DOHH2 (cell line): ENCODE data around the gene METTL2B.
A peak's percentile ranks its signal among the peaks of the same experiment; 100 is the strongest.
"Not testable (repeated sequence)": the region's sequence is repeated elsewhere in the genome, so short reads cannot be mapped to it uniquely, and the experiment has no call there.

Experiments used
- H3F3A ChIP-seq: fragments of 200-600 bp; sonication (generic), shearing (Covaris generic); 2 replicates; pipeline ENCODE4 v1.6.0; 2016; ENCODE audit warnings: antibody characterized with exemption, mild to moderate bottlenecking; ENCODE audit not compliant: control insufficient read depth, insufficient read depth
- H3K27ac ChIP-seq: fragments of 200-600 bp; sonication (generic); 2 replicates; pipeline ENCODE4 v1.5.1; 2014; ENCODE audit warnings: low read depth, mild to moderate bottlenecking, low read length, moderate library complexity
- H3K27me3 ChIP-seq: fragments of 200-600 bp; sonication (generic); 2 replicates; pipeline ENCODE4 v1.6.1; 2014; ENCODE audit warnings: mild to moderate bottlenecking, low read length, mixed read lengths; ENCODE audit not compliant: control insufficient read depth
- H3K36me3 ChIP-seq: fragments of 200-600 bp; sonication (generic); 2 replicates; pipeline ENCODE4 v1.6.1; 2014; ENCODE audit warnings: mild to moderate bottlenecking, low read length, moderate library complexity, mixed read lengths; ENCODE audit not compliant: control insufficient read depth
- H3K4me1 ChIP-seq: fragments of 200-600 bp; sonication (generic); 2 replicates; pipeline ENCODE4 v1.6.1; 2014; ENCODE audit warnings: mild to moderate bottlenecking, low read length, mixed read lengths; ENCODE audit not compliant: control insufficient read depth
- H3K4me2 ChIP-seq: fragments of 200-600 bp; sonication (generic); 2 replicates; pipeline ENCODE4 v1.6.0; 2014; ENCODE audit warnings: mild to moderate bottlenecking, low read length, moderate library complexity
- H3K4me3 ChIP-seq: fragments of 200-600 bp; sonication (generic); 2 replicates; pipeline ENCODE4 v1.5.1; 2014; ENCODE audit warnings: mild to moderate bottlenecking, low read length, mixed read lengths
- H3K79me2 ChIP-seq: fragments of 200-600 bp; sonication (generic); 2 replicates; pipeline ENCODE4 v1.6.1; 2014; ENCODE audit warnings: mild to moderate bottlenecking, low read length, mixed read lengths; ENCODE audit not compliant: control insufficient read depth
- H3K9me2 ChIP-seq: fragments of 200-600 bp; sonication (generic); replicated peaks from 2 replicates; pipeline ENCODE4 v1.6.1; 2014; ENCODE audit warnings: mild to moderate bottlenecking, low read length, mixed read lengths; ENCODE audit not compliant: control insufficient read depth
- H3K9me3 ChIP-seq: fragments of 200-600 bp; sonication (generic); 2 replicates; pipeline ENCODE4 v1.6.1; 2014; ENCODE audit warnings: antibody characterized with exemption, low read length, mixed read lengths; ENCODE audit not compliant: control insufficient read depth, insufficient read depth
- H4K20me1 ChIP-seq: fragments of 200-600 bp; sonication (generic); 2 replicates; pipeline ENCODE4 v1.6.0; 2014; ENCODE audit warnings: low read depth, mild to moderate bottlenecking, antibody characterized with exemption, low read length, moderate library complexity; ENCODE audit not compliant: control insufficient read depth, insufficient read depth
- EZH2phosphoT487 ChIP-seq: fragments of 200-600 bp; sonication (generic); IDR thresholded peaks from 2 replicates; pipeline ENCODE4 v1.6.1; 2017; ENCODE audit warnings: borderline replicate concordance, mild to moderate bottlenecking, antibody characterized with exemption, low read length, moderate library complexity, mixed read lengths
- TF ChIP-seq, protein P1 (sequence below): fragments of 200-600 bp; sonication (generic); IDR thresholded peaks from one replicate; pipeline ENCODE4 v1.5.1; 2014; ENCODE audit warnings: antibody characterized with exemption, mild to moderate bottlenecking, low read depth, low read length; ENCODE audit not compliant: poor library complexity, severe bottlenecking

METTL2B gene, protein sequence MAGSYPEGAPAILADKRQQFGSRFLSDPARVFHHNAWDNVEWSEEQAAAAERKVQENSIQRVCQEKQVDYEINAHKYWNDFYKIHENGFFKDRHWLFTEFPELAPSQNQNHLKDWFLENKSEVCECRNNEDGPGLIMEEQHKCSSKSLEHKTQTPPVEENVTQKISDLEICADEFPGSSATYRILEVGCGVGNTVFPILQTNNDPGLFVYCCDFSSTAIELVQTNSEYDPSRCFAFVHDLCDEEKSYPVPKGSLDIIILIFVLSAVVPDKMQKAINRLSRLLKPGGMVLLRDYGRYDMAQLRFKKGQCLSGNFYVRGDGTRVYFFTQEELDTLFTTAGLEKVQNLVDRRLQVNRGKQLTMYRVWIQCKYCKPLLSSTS

DNA sequence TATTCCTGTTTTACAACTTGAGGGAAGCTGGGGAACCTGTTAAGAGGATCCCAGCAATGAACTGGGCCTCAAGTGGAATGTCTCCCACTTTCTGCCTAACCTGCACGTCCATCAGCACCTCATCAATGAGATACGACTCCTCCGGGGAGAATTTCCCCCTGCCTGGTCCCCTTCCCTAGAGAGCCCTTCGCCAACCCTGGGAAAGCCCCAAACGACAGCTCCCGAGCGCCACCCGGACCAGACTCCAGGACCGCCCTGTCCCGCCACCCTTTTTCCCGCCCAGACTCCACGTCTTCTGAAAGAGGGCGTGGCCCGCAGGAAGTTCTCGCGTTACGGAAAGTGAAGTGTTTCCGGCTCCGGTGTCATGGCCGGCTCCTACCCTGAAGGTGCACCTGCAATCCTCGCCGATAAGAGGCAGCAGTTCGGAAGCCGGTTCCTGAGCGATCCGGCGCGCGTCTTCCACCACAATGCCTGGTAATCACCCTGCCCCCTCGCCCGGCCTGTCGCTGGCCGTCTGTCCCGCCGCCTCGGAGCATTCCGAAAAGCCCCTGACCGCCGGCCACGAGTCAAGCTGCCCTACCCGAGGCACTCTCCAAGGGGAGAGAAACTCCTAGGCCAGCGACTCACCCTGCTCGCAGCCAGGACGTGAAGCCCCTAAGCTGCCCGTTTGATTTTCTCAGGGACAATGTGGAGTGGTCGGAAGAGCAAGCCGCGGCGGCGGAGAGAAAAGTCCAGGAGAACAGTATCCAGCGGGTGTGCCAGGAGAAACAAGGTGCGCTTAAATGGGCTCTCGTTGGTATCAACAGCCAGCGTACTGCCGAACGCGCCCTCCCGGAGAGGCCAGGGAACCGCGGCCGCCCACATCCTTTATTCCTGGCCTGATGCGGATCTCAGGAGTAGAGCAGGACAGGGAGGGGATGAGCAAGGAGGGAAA lies at the start of gene METTL2B:
Gene METTL2B, plus strand, starts transcription at position 347 of the 934 bp plus-strand sequence. Its CDS starts 18 bp downstream, at position 365.
- Histone ChIP-seq H3K4me2 (peak within 1 kb of the TSS; percentile 89), H3K36me3 (peaks cover 47% of the 10 kb centered on the region), H3K4me3 (peak within 1 kb of the TSS; percentile 89), H3K4me1 (peaks cover 39% of the 10 kb centered on the region), H3K27ac (peak within 1 kb of the TSS; percentile 81), H3K79me2 (peaks cover 47% of the 10 kb centered on the region)
- not testable (repeated sequence) for H4K20me1 ChIP-seq, H3K9me2 ChIP-seq, H3K9me3 ChIP-seq, H3K27me3 ChIP-seq, H3F3A ChIP-seq
- TF ChIP-seq, protein P1, sequence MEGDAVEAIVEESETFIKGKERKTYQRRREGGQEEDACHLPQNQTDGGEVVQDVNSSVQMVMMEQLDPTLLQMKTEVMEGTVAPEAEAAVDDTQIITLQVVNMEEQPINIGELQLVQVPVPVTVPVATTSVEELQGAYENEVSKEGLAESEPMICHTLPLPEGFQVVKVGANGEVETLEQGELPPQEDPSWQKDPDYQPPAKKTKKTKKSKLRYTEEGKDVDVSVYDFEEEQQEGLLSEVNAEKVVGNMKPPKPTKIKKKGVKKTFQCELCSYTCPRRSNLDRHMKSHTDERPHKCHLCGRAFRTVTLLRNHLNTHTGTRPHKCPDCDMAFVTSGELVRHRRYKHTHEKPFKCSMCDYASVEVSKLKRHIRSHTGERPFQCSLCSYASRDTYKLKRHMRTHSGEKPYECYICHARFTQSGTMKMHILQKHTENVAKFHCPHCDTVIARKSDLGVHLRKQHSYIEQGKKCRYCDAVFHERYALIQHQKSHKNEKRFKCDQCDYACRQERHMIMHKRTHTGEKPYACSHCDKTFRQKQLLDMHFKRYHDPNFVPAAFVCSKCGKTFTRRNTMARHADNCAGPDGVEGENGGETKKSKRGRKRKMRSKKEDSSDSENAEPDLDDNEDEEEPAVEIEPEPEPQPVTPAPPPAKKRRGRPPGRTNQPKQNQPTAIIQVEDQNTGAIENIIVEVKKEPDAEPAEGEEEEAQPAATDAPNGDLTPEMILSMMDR, result peak; percentile 60

DNA sequence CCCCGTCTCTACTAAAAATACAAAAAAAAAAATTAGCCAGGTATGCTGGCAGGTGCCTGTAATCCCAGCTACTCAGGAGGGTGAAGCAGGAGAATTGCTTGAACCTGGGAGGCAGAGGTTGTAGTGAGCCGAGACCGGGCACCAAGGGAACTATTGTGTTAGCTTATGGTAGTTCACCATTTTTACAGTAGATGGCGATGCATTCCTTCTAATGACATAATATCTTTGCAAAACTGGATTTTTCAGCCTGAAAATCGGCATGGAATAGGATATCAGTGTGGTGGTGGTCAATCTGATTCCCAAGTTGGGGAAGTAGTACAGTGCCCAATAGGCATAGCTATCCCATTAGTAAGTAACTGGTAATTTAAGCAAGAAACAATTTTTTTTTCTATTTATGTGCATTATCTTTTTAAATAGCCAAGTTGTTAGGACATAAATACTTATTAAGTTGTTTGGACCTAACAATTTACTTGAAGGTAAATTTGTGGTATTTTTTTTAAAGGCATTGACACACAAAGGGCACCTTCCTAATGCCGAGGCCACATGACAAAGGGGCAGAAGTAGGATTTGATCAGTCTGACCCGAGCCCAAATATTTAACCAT lies 49.2 kb upstream of the METTL2B start:
- Histone ChIP-seq H3K9me2 (no peaks in the 10 kb centered on the region), H3K4me2 (no peak overlapping the region), H3K4me3 (no peak overlapping the region), H3F3A (no peaks in the 10 kb centered on the region), H4K20me1 (no peaks in the 10 kb centered on the region), H3K27ac (no peak overlapping the region), H3K9me3 (no peaks in the 10 kb centered on the region), H3K4me1 (no peaks in the 10 kb centered on the region), H3K27me3 (peaks cover 15% of the 10 kb centered on the region), H3K79me2 (no peaks in the 10 kb centered on the region), H3K36me3 (no peaks in the 10 kb centered on the region)
- TF ChIP-seq EZH2phosphoT487, result no peak
- TF ChIP-seq, protein P1, result peak; percentile 82

DNA sequence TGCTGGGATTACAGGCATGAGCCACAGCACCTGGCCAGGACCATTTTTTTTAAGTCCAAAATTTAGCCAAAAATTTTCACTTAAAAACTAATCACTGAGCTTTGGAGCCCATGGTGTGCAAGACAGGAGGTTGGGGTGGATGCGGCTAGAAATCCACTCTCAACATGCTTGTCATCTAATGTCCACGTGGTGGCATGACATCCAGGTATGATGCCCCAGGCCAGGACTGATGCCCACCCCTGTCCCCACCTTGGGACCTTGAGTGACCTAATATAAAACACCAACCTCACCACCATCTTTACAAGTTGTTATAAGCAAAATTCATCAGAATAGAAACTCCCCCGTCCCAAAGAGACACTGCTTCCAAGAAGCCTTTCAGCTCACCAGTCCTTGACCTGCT lies 46.3 kb upstream of the METTL2B start:
- H3F3A ChIP-seq, result peaks cover under 1% of the 10 kb centered on the region; the same call in 1 of the 2 replicates
- no peak overlapping the region for H3K27ac ChIP-seq
- no peak overlapping the region for H3K4me2 ChIP-seq
- TF ChIP-seq, protein P1, result peak; percentile 49
- TF ChIP-seq EZH2phosphoT487, result no peak
- peaks cover 14% of the 10 kb centered on the region for H3K27me3 ChIP-seq
- no peak overlapping the region for H3K4me3 ChIP-seq
- H3K9me3 ChIP-seq, result no peaks in the 10 kb centered on the region
- H3K9me2 ChIP-seq, result no peaks in the 10 kb centered on the region
- H3K4me1 ChIP-seq, result no peaks in the 10 kb centered on the region
- no peaks in the 10 kb centered on the region for H3K79me2 ChIP-seq
- no peaks in the 10 kb centered on the region for H4K20me1 ChIP-seq
- no peaks in the 10 kb centered on the region for H3K36me3 ChIP-seq
